Natural killer cell (primary cell): ENCODE results near the gene SEBOX. TPM values are rescaled to one million over a fixed set of nuclear protein-coding genes. Genes with fewer than 3 reads are reported as not detected.

Source experiments
- ATAC-seq, 3 donors: fragments of 150-1000 bp in 2 of 3; fragments of 200-7000 bp in 1 of 3; cut with Tn5 transposase; 1 replicate in 1 of 3; 2 replicates in 2 of 3; pipeline ENCODE4 v1.10.0; 2021; ENCODE audit warnings: mild to moderate bottlenecking in 2 of 3, moderate library complexity in 2 of 3
- DNase-seq, 2 donors: peaks; one replicate each; pipeline versions ENCODE4 v3.0.0 to v3.0.0-alpha.2; 2013 to 2021; ENCODE audit warnings: mixed read lengths in 1 of 2
- H3K27ac ChIP-seq: one replicate; pipeline ENCODE4 v1.5.1; 2013; ENCODE audit warnings: mild to moderate bottlenecking, low read length
- H3K27me3 ChIP-seq: one replicate; pipeline ENCODE4 v1.6.1; 2013; ENCODE audit warnings: low read length; ENCODE audit not compliant: control insufficient read depth, insufficient read depth
- H3K36me3 ChIP-seq: one replicate; pipeline ENCODE4 v1.6.1; 2013; ENCODE audit warnings: low read length; ENCODE audit not compliant: control insufficient read depth, insufficient read depth
- H3K4me1 ChIP-seq: one replicate; pipeline ENCODE4 v1.6.1; 2013; ENCODE audit warnings: low read length; ENCODE audit not compliant: control insufficient read depth, insufficient read depth
- H3K4me3 ChIP-seq: one replicate; pipeline ENCODE4 v1.5.1; 2013; ENCODE audit warnings: low read length
- H3K9me3 ChIP-seq: one replicate; pipeline ENCODE4 v1.6.1; 2013; ENCODE audit warnings: low read length; ENCODE audit not compliant: control insufficient read depth, insufficient read depth
- H3K27ac Mint-ChIP-seq, 2 donors: one replicate each; pipeline ENCODE4 v1.8.0; 2022; ENCODE audit warnings: mild to moderate bottlenecking in 2 of 2, mixed read lengths in 2 of 2, moderate library complexity in 1 of 2
- H3K27me3 Mint-ChIP-seq, 2 donors: one replicate each; pipeline ENCODE4 v1.8.0; 2022; ENCODE audit warnings: low read depth in 2 of 2, mixed read lengths in 2 of 2
- H3K36me3 Mint-ChIP-seq: one replicate; pipeline ENCODE4 v1.8.0; 2022; ENCODE audit warnings: mixed read lengths
- H3K4me1 Mint-ChIP-seq, 2 donors: one replicate each; pipeline ENCODE4 v1.8.0; 2022; ENCODE audit warnings: mixed read lengths in 2 of 2
- H3K4me3 Mint-ChIP-seq: one replicate; pipeline ENCODE4 v1.8.0; 2022; ENCODE audit warnings: mild to moderate bottlenecking, moderate library complexity, mixed read lengths
- H3K9me3 Mint-ChIP-seq, 2 donors: one replicate each; pipeline ENCODE4 v1.8.0; 2022; ENCODE audit warnings: mixed read lengths in 2 of 2
- WGBS: methylation state at CpG from one replicate; pipeline ENCODE4 v1.1.7; 2013; ENCODE audit warnings: missing lambda C conversion rate; ENCODE audit not compliant: insufficient coverage; 5-methylcytosine and 5-hydroxymethylcytosine counted together
- intact Hi-C: fragments of 100-400 bp; cut with micrococcal nuclease; formaldehyde crosslinking; loops from one replicate; pipeline ENCODE4 v1.14.2; 2022
- total RNA-seq, 4 donors: library from RNA; stranded (reverse); fragments of 120-200 nt in 1 of 4; gene quantifications; one replicate each; pipeline versions ENCODE4 v1.2.3 to v1.2.4, GENCODE V29; 2013 to 2022
- TF ChIP-seq, protein P1 (sequence below): fragments of 200-600 bp; IDR thresholded peaks from one replicate; pipeline ENCODE4 v1.8.0; 2022; ENCODE audit warnings: antibody characterized with exemption

The SEBOX gene
- total RNA-seq, 3 donors from 2014 or later (not counting 1 experiment from before 2014, with no cell fraction given): not detected

DNA sequence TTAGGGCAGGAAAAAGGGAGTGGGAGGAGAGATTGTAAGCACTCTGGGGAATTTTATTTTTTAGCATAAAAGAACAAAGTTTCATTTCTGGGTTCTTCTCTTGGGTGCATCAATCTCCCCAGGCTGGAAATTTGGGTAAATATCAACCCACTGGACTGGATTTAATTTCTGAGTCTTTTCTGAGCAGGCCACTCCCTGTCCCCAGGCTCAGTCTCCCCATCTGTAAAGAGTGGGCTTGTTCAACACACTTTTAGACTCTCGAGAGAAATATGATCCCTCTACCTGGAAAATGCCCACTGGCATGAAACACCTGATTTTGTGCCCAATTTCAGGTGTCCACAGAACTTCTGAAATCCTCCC is 5.7 kb upstream of the SEBOX start:
- Mint-ChIP-seq H3K4me3 (peak overlapping the region; percentile 95), H3K9me3 (no peaks in the 10 kb centered on the region), H3K27me3 (no peaks in the 10 kb centered on the region), H3K27ac (peak overlapping the region; percentile 85 to 93), H3K36me3 (no peaks in the 10 kb centered on the region), H3K4me1 (peaks cover 10 to 23% of the 10 kb centered on the region in 2 donors)
- Histone ChIP-seq H3K4me3 (no peak overlapping the region), H3K4me1 (peaks cover 23% of the 10 kb centered on the region), H3K36me3 (no peaks in the 10 kb centered on the region), H3K9me3 (no peaks in the 10 kb centered on the region), H3K27me3 (no peaks in the 10 kb centered on the region), H3K27ac (peak overlapping the region; percentile 51)
- ATAC-seq: no peak
- TF ChIP-seq, protein P1, sequence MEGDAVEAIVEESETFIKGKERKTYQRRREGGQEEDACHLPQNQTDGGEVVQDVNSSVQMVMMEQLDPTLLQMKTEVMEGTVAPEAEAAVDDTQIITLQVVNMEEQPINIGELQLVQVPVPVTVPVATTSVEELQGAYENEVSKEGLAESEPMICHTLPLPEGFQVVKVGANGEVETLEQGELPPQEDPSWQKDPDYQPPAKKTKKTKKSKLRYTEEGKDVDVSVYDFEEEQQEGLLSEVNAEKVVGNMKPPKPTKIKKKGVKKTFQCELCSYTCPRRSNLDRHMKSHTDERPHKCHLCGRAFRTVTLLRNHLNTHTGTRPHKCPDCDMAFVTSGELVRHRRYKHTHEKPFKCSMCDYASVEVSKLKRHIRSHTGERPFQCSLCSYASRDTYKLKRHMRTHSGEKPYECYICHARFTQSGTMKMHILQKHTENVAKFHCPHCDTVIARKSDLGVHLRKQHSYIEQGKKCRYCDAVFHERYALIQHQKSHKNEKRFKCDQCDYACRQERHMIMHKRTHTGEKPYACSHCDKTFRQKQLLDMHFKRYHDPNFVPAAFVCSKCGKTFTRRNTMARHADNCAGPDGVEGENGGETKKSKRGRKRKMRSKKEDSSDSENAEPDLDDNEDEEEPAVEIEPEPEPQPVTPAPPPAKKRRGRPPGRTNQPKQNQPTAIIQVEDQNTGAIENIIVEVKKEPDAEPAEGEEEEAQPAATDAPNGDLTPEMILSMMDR: no peak
- WGBS: 100% methylated on average over 1 of the region's 1 CpG
- peak in 1 of 2 donors; percentile 23 for DNase-seq
- intact Hi-C loops: no loop called here

DNA sequence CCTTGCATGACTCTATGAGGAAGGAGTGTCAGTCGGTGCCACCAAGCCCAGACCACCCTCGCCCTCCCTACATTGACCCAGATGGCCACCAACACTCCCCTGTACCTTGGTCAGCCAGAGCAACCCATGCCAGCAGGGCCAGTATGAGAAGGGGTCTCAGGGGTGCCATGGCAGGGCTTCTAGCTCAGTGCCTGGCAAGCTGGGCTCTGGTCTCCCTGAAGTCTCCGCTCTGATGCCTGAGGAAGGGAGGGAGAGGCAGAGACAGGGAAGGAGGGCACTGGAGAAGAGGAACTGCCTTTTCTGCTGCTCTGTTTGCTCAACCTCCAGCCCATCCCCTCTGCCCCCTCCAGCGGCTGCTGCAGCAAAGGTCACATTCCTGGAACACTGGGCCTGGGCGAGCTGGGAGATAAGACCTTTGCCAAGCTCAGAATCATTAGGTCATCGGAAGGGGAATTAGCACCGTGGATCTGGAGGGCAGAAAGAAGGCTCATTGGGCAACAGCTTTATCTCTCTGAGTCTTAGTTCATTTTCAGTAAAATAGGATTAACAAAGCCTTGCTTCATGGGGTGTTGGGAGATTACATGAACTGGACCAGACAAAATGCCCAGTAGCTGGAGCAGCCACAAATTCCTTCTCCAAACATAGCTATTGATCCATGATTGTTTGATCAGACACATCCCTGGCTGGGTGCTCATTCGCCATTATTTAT is 5.2 kb upstream of the SEBOX start, which contains the start of gene VTN:
Gene VTN, minus strand, starts transcription at position 273 of the 709 bp plus-strand sequence. Its CDS starts 104 bp downstream, at position 169.
- H3K9me3 Mint-ChIP-seq: no peaks in the 10 kb centered on the region
- TF ChIP-seq, protein P1: no peak
- H3K36me3 ChIP-seq: no peaks in the 10 kb centered on the region
- peaks cover 10 to 23% of the 10 kb centered on the region in 2 donors for H3K4me1 Mint-ChIP-seq
- peak within 1 kb of the TSS; percentile 84 for H3K4me3 ChIP-seq
- peak within 1 kb of the TSS; percentile 51 for H3K27ac ChIP-seq
- DNase-seq (no peak), ATAC-seq (no peak)
- H3K27me3 Mint-ChIP-seq: no peaks in the 10 kb centered on the region
- whole genome bisulfite sequencing: 56% methylated on average over 8 of the region's 8 CpGs
- peaks cover 23% of the 10 kb centered on the region for H3K4me1 ChIP-seq
- no peaks in the 10 kb centered on the region for H3K9me3 ChIP-seq
- no peaks in the 10 kb centered on the region for H3K36me3 Mint-ChIP-seq
- H3K4me3 Mint-ChIP-seq: peak within 1 kb of the TSS; percentile 95
- no peaks in the 10 kb centered on the region for H3K27me3 ChIP-seq
- intact Hi-C loops: no loop called here
- peak within 1 kb of the TSS; percentile 85 to 93 for H3K27ac Mint-ChIP-seq

- TF ChIP-seq, protein P1: no peak
- H3K4me1 Mint-ChIP-seq: peaks cover 10 to 23% of the 10 kb centered on the region in 2 donors
- Histone ChIP-seq H3K36me3 (no peaks in the 10 kb centered on the region), H3K27ac (no peak overlapping the region), H3K27me3 (no peaks in the 10 kb centered on the region), H3K4me1 (peaks cover 23% of the 10 kb centered on the region), H3K9me3 (no peaks in the 10 kb centered on the region), H3K4me3 (no peak overlapping the region)
- H3K36me3 Mint-ChIP-seq: no peaks in the 10 kb centered on the region
- H3K9me3 Mint-ChIP-seq: no peaks in the 10 kb centered on the region
- peak in 1 of 2 donors; percentile 43 for DNase-seq
- peak overlapping the region; percentile 34 to 93 for H3K27ac Mint-ChIP-seq
- no peaks in the 10 kb centered on the region for H3K27me3 Mint-ChIP-seq
- H3K4me3 Mint-ChIP-seq: peak overlapping the region; percentile 95
- no peak for ATAC-seq
- intact Hi-C loops: no loop called here
- WGBS: 93% methylated on average over 10 of the region's 10 CpGs
Observed at GRCh38 chr17:28369684-28370034, 4.7 kb upstream of the SEBOX start.
